Esophagus muscularis mucosa (tissue), 3 donors: ENCODE data around the gene KCNK16.

ENCODE experiments used
- POLR2A ChIP-seq: fragments of 450-650 bp; IDR thresholded peaks from one replicate; pipeline ENCODE4 v1.6.1; 2017; ENCODE audit warnings: antibody characterized with exemption, moderate library complexity, mild to moderate bottlenecking, low read depth
- POLR2AphosphoS5 ChIP-seq, 2 donors: sonication (generic); formaldehyde crosslinking; IDR thresholded peaks; one replicate each; pipeline ENCODE4 v1.6.1; 2017; ENCODE audit warnings: antibody characterized with exemption in 2 of 2
- TF ChIP-seq, protein P1 (sequence below), 3 experiments: fragments of 200-600 bp in 2 of 3; fragments of 450-650 bp in 1 of 3; sonication (generic) in 2 of 3; IDR thresholded peaks; one replicate each; pipeline ENCODE4 v1.5.1; 2017 to 2019; ENCODE audit warnings: antibody characterized with exemption in 3 of 3, mild to moderate bottlenecking in 2 of 3, moderate library complexity in 1 of 3

DNA sequence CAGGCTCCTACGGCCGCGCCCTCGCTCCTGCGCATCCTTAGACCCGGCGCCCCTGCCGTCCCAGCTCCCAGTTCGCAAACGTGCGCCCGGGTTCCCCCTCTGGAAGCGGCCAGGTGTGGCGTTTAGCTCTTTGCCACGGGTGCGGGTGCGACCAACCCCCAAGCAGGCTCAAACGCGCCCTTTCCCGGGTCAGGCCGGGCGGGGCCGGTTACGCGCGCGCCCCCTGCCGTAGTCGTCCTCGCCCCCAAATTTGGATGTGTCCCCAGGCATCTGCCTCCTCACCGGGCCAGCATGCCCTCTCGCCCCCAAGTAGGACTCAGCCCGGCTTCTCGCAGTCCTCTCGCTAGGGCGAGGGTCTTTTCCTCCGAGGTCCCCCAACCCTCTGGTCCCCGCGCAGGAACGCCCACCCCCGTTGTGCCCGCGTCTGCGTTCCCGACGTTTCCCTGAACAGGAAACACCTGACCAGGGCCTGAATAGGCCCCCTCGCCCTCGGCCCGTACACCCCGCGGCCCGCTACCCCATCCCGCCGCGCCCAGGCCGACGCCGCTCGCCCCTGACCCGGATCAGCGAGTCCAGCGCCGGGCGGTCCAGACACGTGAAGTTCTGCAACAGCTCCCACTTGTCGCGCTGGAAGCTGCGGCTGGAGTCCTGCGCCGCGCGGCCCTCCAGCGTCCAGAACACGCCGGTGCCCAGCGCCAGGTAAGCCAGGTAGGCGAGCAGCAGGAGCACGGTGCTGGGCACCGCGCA lies 8.8 kb downstream of the KCNK16 start:
- TF ChIP-seq POLR2AphosphoS5 (IDR thresholded peaks at IDR 0.05) = no peak
- TF ChIP-seq, protein P1, sequence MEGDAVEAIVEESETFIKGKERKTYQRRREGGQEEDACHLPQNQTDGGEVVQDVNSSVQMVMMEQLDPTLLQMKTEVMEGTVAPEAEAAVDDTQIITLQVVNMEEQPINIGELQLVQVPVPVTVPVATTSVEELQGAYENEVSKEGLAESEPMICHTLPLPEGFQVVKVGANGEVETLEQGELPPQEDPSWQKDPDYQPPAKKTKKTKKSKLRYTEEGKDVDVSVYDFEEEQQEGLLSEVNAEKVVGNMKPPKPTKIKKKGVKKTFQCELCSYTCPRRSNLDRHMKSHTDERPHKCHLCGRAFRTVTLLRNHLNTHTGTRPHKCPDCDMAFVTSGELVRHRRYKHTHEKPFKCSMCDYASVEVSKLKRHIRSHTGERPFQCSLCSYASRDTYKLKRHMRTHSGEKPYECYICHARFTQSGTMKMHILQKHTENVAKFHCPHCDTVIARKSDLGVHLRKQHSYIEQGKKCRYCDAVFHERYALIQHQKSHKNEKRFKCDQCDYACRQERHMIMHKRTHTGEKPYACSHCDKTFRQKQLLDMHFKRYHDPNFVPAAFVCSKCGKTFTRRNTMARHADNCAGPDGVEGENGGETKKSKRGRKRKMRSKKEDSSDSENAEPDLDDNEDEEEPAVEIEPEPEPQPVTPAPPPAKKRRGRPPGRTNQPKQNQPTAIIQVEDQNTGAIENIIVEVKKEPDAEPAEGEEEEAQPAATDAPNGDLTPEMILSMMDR (IDR thresholded peaks at IDR 0.05) = no peak
- TF ChIP-seq POLR2A = no peak
